HepG2 (cell line): ENCODE measurements around the gene RBM14. TPM values are rescaled to one million over a fixed set of nuclear protein-coding genes. Genes with fewer than 3 reads are reported as not detected.

Source experiments
- ATF1 ChIP-seq: IDR thresholded peaks from 2 replicates; pipeline ENCODE4 v1.6.1; 2016; ENCODE audit warnings: mild to moderate bottlenecking, control low read depth
- CENPT ChIP-seq: sonication (generic); formaldehyde crosslinking; IDR thresholded peaks from 2 replicates; pipeline ENCODE4 v1.8.0; 2022; ENCODE audit warnings: low read depth, mild to moderate bottlenecking, moderate library complexity, missing genetic modification reagents
- FOXA3 ChIP-seq: IDR thresholded peaks from 2 replicates; pipeline ENCODE4 v1.6.1; 2016; ENCODE audit warnings: missing genetic modification reagents, missing compliant biosample characterization
- GATAD1 ChIP-seq: IDR thresholded peaks from 2 replicates; pipeline ENCODE4 v1.6.1; 2016; ENCODE audit warnings: missing genetic modification reagents, missing compliant biosample characterization
- KDM1A ChIP-seq: IDR thresholded peaks from 2 replicates; pipeline ENCODE4 v1.6.1; 2016; ENCODE audit warnings: missing compliant biosample characterization
- MED1 ChIP-seq: sonication (generic); formaldehyde crosslinking; IDR thresholded peaks from 2 replicates; pipeline ENCODE4 v1.4.0; 2020; ENCODE audit warnings: missing genetic modification reagents
- POGZ ChIP-seq: sonication (generic); formaldehyde crosslinking; IDR thresholded peaks from 2 replicates; pipeline ENCODE4 v1.4.0; 2020; ENCODE audit warnings: mild to moderate bottlenecking, missing genetic modification reagents
- POLR2A ChIP-seq, 2 experiments: IDR thresholded peaks; 2 replicates each; pipeline ENCODE4 v1.6.1; 2011; ENCODE audit warnings: low read depth in 2 of 2, low read length in 2 of 2, mild to moderate bottlenecking in 1 of 2, moderate library complexity in 1 of 2; ENCODE audit not compliant: insufficient read depth in 1 of 2
- RBAK ChIP-seq: sonication (generic); formaldehyde crosslinking; IDR thresholded peaks from 2 replicates; pipeline ENCODE4 v1.5.1; 2020; ENCODE audit warnings: mild to moderate bottlenecking, missing genetic modification reagents
- RFXAP ChIP-seq: sonication (generic); formaldehyde crosslinking; IDR thresholded peaks from 2 replicates; pipeline ENCODE4 v1.4.0; 2020; ENCODE audit warnings: missing genetic modification reagents, borderline replicate concordance
- SP5 ChIP-seq: IDR thresholded peaks from 2 replicates; pipeline ENCODE4 v1.6.1; 2016; ENCODE audit warnings: low read depth, borderline replicate concordance
- ZFP82 ChIP-seq: sonication (generic); formaldehyde crosslinking; IDR thresholded peaks from 2 replicates; pipeline ENCODE4 v1.5.1; 2020; ENCODE audit warnings: mild to moderate bottlenecking, missing genetic modification reagents, borderline replicate concordance
- ZNF160 ChIP-seq: sonication (generic); formaldehyde crosslinking; IDR thresholded peaks from 2 replicates; pipeline ENCODE4 v1.8.0; 2022; ENCODE audit warnings: mild to moderate bottlenecking, inconsistent platforms, missing genetic modification reagents
- ZNF430 ChIP-seq: sonication (generic); formaldehyde crosslinking; IDR thresholded peaks from 2 replicates; pipeline ENCODE4 v1.9.0; 2021; ENCODE audit warnings: mild to moderate bottlenecking, missing genetic modification reagents
- ZNF569 ChIP-seq: sonication (generic); formaldehyde crosslinking; IDR thresholded peaks from 2 replicates; pipeline ENCODE4 v1.5.0; 2020; ENCODE audit warnings: mild to moderate bottlenecking, missing genetic modification reagents, moderate library complexity, borderline replicate concordance
- ZNF777 ChIP-seq: sonication (generic); formaldehyde crosslinking; IDR thresholded peaks from 2 replicates; pipeline ENCODE4 v1.4.0; 2020; ENCODE audit warnings: missing genetic modification reagents
- polyA plus RNA-seq, 8 experiments: library from polyadenylated mRNA; depleted of rRNA in 3 of 8; stranded (reverse) in 7 of 8; unstranded in 1 of 8; fragments of >200 nt; fragmentation: Illumina TruSeq in 4 of 8; extraction: Trizol in 4 of 8; gene quantifications; 2 replicates each; pipeline versions ENCODE4 v1.2.1 to v1.2.3, GENCODE V29; 2011 to 2016; ENCODE audit warnings: low read depth in 4 of 8, missing spikeins in 1 of 8, mixed read lengths in 1 of 8; ENCODE audit not compliant: insufficient read depth in 1 of 8
- total RNA-seq, 5 experiments: library from RNA; depleted of rRNA; stranded (reverse); fragments of >200 nt; fragmentation: Illumina TruSeq; extraction: Trizol; gene quantifications; 2 replicates each; pipeline ENCODE4 v1.2.3, GENCODE V29; 2016; ENCODE audit warnings: low read depth in 1 of 5
- TF ChIP-seq, protein P1 (sequence below), 2 experiments: sonication (generic) in 1 of 2; formaldehyde crosslinking in 1 of 2; IDR thresholded peaks; 2 replicates each; pipeline versions ENCODE4 v1.4.0 to v1.6.1; 2018 to 2020; ENCODE audit warnings: missing genetic modification reagents in 2 of 2, borderline replicate concordance in 1 of 2, low read depth in 1 of 2, mild to moderate bottlenecking in 1 of 2, missing biosample characterization in 1 of 2
- TF ChIP-seq, protein P2 (sequence below): sonication (generic); formaldehyde crosslinking; IDR thresholded peaks from 2 replicates; pipeline ENCODE4 v1.8.0; 2022; ENCODE audit warnings: mild to moderate bottlenecking, missing genetic modification reagents; ENCODE audit not compliant: insufficient replicate concordance
- TF ChIP-seq, protein P3 (sequence below): sonication (generic); formaldehyde crosslinking; IDR thresholded peaks from 2 replicates; pipeline ENCODE4 v1.5.1; 2020; ENCODE audit warnings: missing genetic modification reagents, mild to moderate bottlenecking, borderline replicate concordance
- TF ChIP-seq, protein P4 (sequence below): sonication (generic); formaldehyde crosslinking; conservative IDR thresholded peaks from 2 replicates; pipeline ENCODE4 v1.4.0; 2020; ENCODE audit warnings: missing genetic modification reagents
- TF ChIP-seq, protein P5 (sequence below): sonication (generic); formaldehyde crosslinking; IDR thresholded peaks from 2 replicates; pipeline ENCODE4 v1.4.0; 2020; ENCODE audit warnings: mild to moderate bottlenecking, missing genetic modification reagents

Gene RBM14
- total and polyA plus RNA-seq, 2 of the 13 experiments (the other 11 are each of a cell fraction or from before 2014, with no cell fraction given), result 12.7 to 44.1 TPM

DNA sequence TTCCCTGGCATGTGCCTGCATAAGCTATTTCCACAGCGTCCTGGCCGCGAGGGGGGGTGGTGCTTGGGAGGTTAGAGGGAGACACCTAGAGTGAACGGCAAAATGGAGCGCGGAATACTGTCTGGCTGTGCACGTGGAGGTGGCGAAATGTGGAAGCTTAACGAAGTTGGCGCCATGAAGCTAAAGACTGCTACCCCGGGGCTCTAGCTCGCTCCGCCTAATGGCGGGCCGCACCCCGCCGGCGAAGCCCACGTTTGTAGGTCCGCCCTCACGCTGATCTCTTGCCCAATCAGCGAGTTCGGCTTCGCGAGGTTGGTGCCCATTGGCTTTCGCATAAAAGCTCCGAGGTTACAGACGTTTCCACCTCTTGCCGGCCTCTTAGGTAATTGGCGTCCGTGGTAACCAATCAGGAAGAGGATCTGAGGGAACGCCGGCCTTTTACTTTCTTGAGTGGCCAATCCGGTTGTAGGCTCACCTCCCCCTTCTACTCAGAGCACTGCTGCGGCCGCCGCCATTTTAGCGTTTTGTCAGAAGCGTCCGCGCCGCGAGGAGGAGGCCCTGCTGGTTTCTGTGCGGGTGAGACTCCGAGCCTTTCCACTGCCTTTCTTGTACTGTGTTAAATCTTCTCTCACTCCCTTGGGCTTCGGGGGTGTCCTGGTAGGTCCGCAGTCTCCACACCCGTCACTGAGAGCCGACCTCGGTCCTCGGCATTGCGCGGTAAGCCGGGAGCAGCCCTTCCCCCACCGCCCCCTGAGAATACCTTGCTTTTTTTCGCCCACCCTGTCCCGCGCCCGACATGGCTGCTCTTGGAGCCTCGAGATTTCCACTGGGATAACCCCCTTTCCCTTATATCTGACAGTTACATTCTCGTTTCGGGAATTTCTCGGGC is 22.0 kb downstream of the RBM14 start, which contains the start of gene RBM4 (continued):
- TF ChIP-seq ATF1 (CRISPR knock-in tag), result peak; percentile 62
- TF ChIP-seq SP5 (CRISPR knock-in tag), result no peak
- TF ChIP-seq ZNF569 (CRISPR knock-in tag), result no peak
- 0 out of 2 replicates have a peak, but pooled peaks have one; percentile 38 for TF ChIP-seq RBAK
- TF ChIP-seq, protein P1, sequence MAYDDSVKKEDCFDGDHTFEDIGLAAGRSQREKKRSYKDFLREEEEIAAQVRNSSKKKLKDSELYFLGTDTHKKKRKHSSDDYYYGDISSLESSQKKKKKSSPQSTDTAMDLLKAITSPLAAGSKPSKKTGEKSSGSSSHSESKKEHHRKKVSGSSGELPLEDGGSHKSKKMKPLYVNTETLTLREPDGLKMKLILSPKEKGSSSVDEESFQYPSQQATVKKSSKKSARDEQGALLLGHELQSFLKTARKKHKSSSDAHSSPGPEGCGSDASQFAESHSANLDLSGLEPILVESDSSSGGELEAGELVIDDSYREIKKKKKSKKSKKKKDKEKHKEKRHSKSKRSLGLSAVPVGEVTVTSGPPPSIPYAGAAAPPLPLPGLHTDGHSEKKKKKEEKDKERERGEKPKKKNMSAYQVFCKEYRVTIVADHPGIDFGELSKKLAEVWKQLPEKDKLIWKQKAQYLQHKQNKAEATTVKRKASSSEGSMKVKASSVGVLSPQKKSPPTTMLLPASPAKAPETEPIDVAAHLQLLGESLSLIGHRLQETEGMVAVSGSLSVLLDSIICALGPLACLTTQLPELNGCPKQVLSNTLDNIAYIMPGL (CRISPR knock-in tag; IDR thresholded peaks at IDR 0.05; ENCODE audit: borderline replicate concordance in 1 of 2, low read depth in 1 of 2), result peak; percentile 33 to 40; a peak in 1 of 4 replicates
- TF ChIP-seq, protein P2, sequence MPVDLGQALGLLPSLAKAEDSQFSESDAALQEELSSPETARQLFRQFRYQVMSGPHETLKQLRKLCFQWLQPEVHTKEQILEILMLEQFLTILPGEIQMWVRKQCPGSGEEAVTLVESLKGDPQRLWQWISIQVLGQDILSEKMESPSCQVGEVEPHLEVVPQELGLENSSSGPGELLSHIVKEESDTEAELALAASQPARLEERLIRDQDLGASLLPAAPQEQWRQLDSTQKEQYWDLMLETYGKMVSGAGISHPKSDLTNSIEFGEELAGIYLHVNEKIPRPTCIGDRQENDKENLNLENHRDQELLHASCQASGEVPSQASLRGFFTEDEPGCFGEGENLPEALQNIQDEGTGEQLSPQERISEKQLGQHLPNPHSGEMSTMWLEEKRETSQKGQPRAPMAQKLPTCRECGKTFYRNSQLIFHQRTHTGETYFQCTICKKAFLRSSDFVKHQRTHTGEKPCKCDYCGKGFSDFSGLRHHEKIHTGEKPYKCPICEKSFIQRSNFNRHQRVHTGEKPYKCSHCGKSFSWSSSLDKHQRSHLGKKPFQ, result peak; percentile 21
- TF ChIP-seq, protein P3, sequence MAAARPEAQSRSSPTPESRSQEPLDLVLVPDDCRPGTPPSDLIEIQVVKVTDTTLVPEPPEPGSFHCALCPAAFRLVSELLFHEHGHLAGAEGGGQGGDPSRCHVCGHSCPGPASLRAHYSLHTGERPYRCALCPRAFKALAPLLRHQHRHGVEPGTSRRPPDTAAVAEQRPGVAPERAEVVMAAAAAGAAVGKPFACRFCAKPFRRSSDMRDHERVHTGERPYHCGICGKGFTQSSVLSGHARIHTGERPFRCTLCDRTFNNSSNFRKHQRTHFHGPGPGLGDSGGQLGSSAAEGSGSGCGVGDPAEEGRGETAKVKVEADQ, result peak; percentile 40; the same call in 1 of the 2 replicates
- TF ChIP-seq ZNF160 (CRISPR knock-in tag), result peak; percentile 44
- TF ChIP-seq POLR2A (IDR thresholded peaks at IDR 0.05; ENCODE audit: insufficient read depth in 1 of 2, low read depth in 2 of 2, low read length in 2 of 2), result peak; percentile 83 to 94
- peak; percentile 64 for TF ChIP-seq GATAD1
- TF ChIP-seq MED1 (CRISPR knock-in tag), result peak; percentile 3; the same call in 1 of the 2 replicates
- 0 out of 2 replicates have a peak, but pooled peaks have one; percentile 20 for TF ChIP-seq FOXA3 (CRISPR knock-in tag)
- TF ChIP-seq POGZ (CRISPR knock-in tag), result peak; percentile 78; the same call in 1 of the 2 replicates
- 0 out of 2 replicates have a peak, but pooled peaks have one; percentile 24 for TF ChIP-seq ZNF430 (CRISPR knock-in tag)
- TF ChIP-seq ZFP82, result 0 out of 2 replicates have a peak, but pooled peaks have one; percentile 40
- TF ChIP-seq RFXAP, result peak; percentile 46
- TF ChIP-seq CENPT, result no peak
- TF ChIP-seq ZNF777 (CRISPR knock-in tag), result 0 out of 2 replicates have a peak, but pooled peaks have one; percentile 3
- TF ChIP-seq, protein P4, sequence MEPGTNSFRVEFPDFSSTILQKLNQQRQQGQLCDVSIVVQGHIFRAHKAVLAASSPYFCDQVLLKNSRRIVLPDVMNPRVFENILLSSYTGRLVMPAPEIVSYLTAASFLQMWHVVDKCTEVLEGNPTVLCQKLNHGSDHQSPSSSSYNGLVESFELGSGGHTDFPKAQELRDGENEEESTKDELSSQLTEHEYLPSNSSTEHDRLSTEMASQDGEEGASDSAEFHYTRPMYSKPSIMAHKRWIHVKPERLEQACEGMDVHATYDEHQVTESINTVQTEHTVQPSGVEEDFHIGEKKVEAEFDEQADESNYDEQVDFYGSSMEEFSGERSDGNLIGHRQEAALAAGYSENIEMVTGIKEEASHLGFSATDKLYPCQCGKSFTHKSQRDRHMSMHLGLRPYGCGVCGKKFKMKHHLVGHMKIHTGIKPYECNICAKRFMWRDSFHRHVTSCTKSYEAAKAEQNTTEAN (CRISPR knock-in tag), result 0 out of 2 replicates have a peak, but pooled peaks have one; percentile 8
- TF ChIP-seq KDM1A (CRISPR knock-in tag), result no peak
- TF ChIP-seq, protein P5, sequence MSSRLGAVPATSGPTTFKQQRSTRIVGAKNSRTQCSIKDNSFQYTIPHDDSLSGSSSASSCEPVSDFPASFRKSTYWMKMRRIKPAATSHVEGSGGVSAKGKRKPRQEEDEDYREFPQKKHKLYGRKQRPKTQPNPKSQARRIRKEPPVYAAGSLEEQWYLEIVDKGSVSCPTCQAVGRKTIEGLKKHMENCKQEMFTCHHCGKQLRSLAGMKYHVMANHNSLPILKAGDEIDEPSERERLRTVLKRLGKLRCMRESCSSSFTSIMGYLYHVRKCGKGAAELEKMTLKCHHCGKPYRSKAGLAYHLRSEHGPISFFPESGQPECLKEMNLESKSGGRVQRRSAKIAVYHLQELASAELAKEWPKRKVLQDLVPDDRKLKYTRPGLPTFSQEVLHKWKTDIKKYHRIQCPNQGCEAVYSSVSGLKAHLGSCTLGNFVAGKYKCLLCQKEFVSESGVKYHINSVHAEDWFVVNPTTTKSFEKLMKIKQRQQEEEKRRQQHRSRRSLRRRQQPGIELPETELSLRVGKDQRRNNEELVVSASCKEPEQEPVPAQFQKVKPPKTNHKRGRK (CRISPR knock-in tag), result no peak
